NCI-H1092 (cell line): ENCODE measurements around the gene TMEM178B.

Experiments used
- DNase-seq: peaks from one replicate; lab custom pipeline; 2025; lab: John Stamatoyannopoulos, UW

The TMEM178B gene

DNA sequence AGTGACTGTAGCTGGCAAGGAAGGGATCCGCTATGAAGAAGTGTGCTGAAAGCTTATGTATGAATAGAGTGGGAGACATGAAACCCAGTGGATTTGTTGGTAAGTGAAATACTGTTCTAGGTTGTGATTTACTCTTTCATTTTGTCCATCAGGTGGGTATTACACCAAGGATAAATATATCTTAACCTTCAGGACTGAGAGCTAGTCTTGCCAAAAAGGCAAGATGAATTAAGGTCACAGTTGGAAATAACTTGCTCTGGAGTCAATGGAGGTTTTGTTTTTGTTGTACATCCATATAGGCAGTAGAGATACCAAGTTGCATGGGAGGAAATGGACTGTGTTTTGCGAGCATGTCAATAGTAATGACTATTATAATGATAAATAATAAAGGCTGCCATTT is 190.6 kb downstream of the TMEM178B start:
- DNase-seq, result no peak

DNA sequence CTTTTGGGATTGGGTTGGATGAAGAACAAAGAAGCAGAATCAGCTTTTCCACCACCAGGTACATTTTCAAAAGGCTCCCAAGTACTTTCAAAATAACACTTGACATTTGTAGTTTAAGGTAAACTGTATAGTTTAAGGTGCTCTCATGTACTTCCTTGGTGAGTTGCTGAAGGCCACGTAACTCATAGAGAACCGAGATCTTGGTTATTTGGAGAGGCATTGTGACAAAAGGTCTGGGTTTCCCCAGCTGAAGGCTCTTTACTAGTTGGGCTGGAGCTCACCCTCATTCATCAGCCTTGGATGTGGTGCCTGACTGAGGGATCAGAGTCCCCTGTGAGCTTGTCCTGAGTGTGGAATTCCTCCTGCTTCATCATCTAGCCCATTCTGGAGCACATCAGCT is 191.8 kb downstream of the TMEM178B start:
- no peak for DNase-seq

DNA sequence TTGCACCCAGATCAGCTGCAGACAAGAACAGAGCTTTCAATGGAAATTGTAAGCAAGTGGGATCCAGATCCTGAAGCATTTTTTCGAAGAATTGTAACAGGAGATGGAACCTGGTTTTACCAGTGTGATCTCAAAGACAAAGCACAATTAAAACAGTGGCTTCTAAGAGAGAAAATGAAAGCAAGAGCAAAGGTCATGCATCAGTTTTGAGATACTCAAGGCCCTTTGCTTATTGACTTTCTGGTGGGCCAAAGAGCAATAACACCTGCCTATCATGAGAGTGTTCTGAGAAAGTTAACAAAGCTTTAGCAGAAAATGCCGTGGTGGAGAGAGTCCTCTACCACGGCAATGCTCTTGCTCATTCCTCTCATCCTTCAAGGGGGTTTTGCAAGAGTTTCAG is 194.8 kb downstream of the TMEM178B start:
- DNase-seq, result no peak

DNA sequence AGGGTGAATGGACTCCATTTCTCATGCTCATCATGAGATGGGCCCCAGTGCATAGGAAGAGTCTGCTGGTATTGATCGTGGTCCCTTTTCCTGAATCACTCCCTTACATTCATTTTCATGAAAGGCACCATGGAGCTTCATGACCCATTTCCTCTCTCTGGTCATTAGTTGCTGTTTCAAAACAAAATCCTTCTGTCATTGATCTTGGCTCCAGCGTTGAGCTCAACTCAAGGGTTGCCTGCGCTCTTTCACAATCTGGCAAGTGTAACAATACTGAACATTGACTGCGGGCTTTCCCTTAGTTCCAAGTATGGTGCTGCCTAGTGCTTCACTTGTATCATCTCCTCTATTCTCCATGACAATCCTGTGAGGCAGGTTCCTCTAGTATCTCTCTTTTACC is 197.6 kb downstream of the TMEM178B start:
- no peak for DNase-seq

DNA sequence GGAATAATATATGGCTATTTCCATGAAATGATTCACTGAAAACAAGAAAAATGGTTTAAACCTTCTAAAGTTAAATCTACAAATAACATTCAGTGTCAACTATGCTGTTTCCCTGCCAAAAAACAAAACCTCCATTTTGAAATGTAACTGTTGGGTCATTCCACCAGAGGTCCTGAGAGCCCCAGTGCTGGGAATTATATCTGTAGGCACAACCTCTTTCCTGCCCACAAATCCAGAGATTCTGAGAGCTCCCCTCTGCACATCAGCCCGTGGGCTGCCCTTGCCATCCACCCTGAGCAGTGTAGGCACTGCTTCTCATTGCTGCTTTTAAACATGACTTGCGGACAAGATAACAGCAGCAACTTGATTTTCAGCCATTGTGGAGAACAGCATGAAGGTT is 198.6 kb downstream of the TMEM178B start:
- no peak for DNase-seq

DNA sequence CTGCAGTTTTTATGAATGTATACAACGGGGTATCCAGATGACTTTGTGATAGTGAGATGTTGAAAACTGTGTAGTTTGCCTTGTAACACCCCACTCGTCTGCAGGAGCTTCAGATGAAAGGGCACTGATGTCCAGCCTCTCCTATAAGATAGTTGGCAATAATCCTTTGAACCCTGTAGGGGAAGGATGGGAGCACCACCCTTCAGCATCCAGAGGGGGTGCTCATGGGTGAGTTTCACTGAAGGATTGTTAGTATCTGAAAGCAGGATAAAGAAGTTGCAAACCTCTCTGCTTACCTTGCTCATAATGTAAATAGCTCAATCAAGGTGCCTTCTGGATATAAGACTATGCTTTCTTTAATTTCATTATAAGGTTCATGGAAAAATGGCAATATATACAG is 201.5 kb downstream of the TMEM178B start:
- no peak for DNase-seq

DNA sequence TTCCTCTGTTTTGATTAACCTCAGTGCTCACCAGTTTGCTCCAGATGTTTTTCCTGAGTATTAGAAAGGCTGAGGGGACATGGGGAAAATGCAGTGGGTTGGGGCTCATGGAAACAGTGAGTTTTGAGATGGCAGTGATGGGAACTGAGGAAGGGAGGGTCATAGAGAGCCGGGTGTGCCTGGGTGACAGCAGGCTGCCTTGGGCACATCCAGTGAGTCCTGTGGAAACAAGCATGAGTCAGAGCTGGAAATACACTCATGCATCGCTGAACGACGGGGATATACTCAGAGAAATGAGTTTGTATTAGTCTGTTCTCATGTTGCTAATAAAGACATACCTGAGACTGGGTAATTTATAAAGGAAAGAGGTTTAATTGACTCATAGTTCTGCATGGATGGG is 202.2 kb downstream of the TMEM178B start:
- DNase-seq, result no peak

DNA sequence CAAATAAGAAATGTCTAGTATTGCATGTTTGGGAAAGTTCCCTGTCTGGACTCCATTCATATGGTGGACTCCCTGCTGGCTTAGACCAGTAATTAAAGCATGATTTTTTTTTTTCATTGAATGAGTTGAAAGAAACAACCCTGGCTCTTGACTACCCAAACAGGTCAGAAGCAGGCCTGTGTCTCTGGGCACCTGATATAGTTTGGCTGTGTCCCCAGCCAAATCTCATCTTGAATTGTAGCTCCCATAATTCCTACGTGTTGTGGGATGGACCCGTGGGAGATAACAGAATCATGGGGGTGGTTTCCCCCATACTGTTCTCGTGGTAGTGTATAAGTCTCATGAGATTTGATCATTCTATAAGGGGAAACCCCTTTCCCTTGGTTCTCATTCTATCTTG is 206.2 kb downstream of the TMEM178B start:
- no peak for DNase-seq

DNA sequence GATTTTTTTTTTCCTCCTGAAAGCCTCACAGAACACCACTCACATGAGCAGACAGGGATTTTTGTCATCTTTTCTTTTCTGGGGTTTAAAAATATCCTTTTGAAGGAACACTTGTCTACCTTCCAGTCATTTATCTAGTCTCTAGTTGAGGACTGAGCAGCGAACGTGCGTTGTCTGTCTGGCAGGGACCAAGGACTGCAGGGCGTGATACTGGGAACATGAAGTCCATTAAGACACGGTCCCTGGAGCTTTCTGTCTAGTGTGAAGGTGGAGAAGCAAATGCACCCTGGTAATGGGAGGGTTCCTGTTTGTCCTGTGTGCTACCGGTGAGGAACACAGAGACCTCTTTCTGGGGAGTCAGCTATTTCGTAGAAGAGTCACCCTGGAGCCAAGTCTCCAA is 207.4 kb downstream of the TMEM178B start:
- DNase-seq, result no peak

DNA sequence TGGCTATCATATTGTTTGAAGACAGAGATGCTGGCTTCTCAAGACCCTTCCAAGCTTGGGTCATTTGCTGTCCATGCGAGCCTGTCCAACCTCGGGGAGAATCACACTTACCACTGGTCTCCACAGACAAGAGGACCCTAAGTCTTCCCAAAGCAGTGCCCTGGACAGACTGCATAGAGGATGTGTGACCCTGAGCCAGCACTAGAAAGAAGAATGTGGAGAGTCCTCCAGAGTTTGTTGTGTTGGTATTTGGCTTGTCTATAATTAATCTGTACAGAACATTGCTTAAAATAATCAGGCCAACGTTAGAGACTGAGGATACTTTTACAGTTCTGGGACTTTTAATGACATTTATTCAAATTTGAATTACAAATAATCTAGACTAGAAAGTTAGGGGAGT is 212.7 kb downstream of the TMEM178B start:
- no peak for DNase-seq

DNA sequence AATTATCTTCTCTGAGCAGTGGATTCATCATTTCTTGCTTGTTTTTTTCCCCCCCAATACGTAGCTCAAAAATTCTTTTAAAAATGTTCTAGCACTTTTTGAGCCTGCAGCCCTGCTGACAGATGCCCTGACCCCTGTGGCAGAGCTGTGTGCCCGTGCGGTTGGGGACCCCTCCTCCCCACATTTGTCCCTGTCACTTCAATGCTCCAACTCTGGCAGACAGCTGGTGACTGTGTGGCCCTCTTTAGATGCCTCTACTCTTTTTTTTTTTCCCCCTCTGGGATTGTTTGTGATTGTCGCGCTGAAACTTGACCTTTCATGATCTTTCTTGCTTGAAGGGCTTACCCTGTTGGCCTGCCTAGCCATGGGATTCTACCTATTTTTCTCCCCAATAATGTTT is 214.1 kb downstream of the TMEM178B start:
- no peak for DNase-seq

DNA sequence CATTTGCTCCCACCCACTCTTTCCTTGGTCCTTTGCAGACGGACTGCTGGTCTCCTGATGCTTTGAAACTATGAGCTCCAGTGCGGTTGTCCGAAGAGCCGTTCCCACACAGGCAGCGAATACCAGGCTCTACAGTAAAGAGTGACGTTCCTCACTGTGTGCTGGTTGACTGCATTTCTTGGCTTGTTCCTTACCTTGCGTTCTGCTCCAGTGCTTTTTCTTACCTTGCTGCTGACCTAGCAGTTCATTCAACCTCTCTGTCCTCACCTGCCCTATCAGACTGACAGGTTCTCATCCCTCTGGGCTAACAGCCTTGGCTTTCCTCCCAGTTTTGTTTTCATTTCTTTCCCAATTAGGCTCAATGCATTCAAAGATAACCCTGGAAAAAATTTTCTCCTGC is 214.8 kb downstream of the TMEM178B start:
- no peak for DNase-seq

DNA sequence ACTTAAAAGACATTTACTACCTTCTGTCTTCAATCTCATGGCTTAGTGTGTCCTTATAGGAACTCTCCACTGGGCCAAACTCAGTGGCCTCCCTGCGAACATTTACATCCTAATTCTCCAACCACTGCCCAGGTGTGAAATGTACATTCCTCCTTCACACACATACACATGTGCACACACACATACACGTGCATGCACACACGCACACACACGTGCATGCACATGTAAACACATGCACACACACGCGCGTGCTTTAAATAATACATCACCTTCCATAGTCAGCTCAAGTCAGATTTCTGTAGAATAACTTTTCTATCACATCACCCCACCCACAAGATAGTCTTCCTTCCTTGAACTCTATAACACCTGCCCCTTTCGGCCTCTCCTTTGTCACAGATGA is 216.5 kb downstream of the TMEM178B start:
- DNase-seq, result no peak

DNA sequence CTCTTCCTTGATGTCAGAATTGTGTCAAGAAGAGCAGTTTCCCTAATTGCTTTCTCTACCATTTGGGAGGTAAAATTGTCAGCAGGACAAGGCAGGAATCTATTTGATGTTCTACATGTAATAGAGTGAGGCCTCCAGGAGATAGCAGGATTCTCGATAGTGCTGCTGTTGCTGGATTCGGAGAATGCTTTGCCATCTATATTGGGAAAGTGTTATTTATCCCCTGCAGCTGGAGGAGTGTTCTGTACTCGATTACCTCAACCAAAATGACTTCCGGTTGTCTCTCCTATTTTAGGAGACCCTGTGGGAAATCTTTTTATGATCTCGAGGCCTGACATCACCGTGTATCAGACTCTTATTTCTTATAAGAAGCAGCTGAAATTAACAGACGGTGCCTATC is 217.1 kb downstream of the TMEM178B start:
- DNase-seq, result no peak

DNA sequence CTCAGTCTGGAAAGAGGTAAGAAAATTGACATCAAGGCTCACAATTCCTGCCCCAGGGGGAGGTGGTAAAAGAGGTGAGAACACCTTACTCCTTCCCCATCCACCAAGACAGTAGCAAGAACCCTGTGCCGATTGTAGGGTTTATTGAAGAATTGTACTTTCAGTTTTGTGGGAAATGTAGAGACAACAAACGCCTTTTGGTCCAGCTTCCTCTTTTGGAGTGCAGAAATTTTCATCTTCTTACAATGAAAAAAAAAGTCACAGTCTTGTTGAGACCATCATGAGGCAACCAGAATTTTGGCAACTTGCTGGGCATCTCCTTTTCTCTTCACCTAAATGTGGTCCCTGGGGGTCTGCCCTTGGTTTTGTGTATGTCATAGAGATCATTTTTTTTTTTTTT is 217.7 kb downstream of the TMEM178B start:
- no peak for DNase-seq

DNA sequence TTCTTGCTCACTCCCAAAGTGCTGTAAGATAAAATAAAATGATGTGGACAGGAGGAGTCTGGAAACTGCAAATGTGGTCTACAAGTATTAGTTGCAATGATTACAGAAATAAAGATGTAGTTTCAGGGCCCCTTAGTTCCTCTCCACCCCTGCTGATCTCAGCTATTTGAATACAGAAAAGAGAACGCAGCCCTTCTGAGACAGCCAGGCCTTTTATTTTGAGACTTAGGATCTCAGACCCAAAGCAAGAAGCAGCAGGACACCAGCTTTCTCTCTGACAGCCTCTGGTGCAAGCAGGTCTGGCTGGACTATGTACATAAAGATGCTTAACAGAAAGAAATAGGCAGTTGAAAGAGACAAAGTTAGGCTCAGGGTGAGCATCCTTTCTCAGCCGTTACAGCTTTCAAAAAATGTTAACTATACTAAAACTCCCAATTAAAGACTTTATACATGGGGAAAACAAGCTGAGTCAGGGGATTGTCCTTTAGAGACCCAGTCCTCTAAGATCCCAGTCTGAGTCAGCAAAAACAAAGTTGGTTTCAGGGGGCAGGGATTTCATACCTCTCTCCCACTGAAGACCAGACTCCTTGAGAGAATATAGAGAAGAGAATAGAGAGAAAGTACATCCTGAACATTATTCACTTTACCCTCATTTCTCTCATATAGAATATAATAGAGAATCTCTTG is 220.4 kb downstream of the TMEM178B start:
- no peak for DNase-seq

DNA sequence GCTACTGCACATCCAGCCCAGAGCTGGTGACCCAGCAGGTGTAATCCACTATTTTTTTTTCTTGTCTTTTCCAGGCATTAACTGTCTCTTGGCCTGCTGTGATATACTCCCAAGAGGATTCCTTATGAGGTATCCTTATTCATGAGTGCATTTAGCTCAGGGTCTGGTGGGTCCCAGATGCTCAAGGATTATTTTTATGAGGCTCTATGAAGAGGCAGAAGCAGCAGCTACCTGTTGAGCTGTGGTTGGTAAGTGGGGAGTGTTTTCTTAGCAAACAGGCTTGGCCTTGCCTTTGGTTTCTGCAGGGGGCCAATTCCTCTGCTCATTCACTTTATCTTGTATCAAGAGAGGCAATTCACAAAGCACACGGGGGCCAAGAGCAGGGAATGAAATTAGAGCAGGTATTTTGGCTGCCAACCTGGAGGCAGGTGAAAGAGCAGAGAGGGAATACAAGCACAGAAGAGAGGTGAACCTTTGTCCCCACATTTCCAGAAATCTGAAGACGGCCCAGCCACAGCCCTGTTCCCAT is 221.6 kb downstream of the TMEM178B start:
- DNase-seq, result no peak

DNA sequence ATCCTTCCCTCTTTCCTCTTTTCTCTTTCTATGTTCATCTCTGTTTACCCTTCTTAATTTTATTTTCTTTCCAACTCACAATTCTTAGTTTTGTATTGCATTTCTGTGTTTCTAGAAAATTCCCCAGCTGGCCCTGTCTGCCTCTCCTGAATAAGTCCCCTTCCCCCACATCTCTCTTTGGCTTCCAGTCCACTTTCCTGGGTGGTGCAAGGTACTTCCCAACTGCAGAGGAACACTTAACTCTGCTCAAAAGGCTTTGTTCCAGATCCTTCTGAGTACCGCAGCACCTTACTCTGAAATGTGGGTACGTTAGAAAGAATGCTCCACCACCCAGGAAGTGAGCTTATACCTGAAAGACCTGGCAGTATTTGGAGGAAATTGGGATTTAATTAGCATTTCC is 227.0 kb downstream of the TMEM178B start:
- no peak for DNase-seq

DNA sequence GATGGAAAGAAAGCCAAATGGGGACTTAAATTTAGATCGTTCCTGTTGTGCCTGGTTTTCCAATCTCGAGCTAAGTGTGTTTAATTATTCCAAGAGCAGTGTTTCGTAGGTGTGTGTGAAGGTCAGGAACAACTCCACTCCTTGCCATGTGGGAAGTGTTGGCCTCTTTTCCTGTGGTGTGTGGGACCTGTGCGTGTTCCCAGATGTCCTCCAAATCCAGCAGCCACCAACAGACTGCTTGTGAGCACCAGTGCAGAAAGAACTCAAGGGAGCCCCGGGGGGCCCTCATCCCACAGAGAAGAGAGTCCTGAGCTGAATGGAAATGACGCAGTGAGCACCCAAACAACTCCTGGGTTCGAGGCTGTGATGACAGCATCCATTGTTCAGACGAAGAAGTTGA is 227.7 kb downstream of the TMEM178B start:
- DNase-seq, result no peak

DNA sequence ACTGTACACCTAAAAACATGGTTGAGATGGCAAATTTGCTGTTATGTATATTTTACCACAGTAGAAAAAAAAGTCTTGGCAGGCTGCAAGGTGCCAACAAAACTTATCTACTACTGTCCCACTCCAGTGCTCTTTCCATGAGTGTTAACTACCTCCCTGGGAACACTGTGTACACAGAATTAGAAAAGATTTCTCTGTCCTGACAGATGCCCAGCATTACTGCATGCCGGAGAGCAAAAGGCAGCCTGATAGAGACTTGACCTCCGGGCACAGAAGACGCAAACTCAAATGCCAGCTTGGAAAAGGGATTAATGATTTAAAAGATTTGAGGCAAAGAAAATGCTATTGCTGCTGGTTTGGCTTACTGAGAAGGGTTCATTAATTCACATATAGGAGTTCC is 228.8 kb downstream of the TMEM178B start:
- DNase-seq, result no peak

DNA sequence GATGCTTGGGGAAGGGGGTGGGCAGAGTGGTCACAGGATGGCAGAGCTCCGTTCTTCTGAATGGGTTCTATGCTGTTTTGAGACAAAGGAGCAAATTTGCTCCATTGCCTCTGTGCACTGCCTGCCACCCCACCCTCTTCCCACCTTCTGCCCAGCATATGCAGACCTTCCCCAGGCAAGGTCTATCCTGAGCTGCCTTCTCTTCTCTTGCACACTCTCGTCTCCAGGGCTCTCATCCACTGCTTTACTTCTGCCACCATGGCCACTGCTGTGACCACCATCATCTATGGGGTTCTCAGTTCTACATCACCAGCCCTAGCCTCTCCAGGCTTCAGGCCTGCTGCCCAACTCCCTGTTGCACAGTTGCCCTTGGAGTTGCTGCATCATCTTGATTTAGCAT is 230.4 kb downstream of the TMEM178B start:
- no peak for DNase-seq

DNA sequence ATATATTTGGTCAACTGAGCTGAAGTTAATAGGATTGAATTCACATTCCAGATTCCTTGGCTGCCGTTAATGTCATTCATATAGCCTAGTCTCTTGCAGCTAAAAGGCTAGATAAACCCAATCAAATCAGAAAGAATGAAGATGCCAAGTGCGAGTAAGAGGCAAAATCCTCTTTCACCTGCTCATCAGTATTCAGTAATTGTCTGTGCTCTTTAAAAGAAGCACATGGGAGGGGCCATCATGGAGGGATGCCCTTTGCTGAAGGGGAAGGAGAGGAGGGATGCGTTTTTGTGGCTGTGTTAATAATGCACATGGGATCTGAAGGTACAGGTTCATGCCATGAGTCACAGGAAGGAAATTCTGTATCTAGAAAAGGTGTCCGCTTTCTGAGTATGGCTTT is 232.2 kb downstream of the TMEM178B start:
- no peak for DNase-seq

DNA sequence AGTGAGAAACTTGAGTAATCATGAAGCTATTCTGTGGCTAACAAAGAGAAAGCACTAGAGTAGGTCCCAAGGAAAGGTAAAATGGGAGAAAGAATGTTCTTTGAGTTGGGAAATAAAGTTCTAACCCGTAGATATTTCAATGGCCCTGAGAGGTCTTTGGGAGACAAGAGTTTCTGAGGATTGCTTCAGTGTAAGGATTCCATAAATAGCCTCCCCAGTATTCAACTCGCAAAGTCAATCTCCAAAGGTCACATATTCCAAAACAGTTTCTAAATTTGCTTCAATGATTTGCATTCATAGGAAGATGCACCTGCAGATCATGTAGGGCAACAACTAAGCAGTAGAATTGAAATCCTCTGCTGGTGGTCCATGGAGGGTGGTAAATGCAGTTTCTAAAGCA is 238.5 kb downstream of the TMEM178B start:
- DNase-seq, result no peak

DNA sequence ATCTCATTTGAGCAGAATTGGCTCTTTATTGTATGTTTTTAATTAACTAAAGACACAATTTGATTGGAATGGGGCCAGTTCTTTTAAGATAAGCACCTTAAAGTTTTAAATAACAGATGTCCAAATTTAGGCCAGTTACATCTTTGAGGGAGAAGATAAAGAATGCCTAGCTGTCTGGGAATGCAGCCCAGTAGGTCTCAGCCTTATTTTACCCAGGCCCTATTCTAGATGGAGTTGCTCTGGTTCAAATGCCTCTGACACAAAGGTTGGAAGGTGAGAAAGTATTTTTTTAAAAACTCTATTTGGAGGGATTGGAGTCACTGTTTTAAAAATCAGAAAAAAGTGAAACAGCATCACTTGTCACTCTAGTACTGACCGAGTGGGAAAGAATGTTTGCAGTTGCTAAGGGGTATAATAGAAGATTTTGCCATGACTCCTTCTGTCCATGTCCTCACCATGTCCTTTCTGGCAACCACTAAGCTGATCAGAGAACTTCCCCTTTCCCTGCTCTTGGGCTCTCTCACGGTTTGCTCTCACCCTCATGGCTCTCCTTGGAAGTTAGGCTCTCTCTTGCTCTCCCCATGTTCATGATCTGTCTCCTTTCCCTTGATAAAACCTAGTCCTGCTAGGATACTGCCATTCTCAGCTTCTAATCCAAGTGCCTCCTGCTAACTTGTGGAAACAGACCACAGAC is 239.1 kb downstream of the TMEM178B start:
- no peak for DNase-seq
